Right kidney (tissue), 1 donor: ENCODE results near the gene ETV1.

Source experiments
- DNase-seq: peaks from one replicate; pipeline ENCODE4 v3.0.0-alpha.2; 2016

ETV1 gene

DNA sequence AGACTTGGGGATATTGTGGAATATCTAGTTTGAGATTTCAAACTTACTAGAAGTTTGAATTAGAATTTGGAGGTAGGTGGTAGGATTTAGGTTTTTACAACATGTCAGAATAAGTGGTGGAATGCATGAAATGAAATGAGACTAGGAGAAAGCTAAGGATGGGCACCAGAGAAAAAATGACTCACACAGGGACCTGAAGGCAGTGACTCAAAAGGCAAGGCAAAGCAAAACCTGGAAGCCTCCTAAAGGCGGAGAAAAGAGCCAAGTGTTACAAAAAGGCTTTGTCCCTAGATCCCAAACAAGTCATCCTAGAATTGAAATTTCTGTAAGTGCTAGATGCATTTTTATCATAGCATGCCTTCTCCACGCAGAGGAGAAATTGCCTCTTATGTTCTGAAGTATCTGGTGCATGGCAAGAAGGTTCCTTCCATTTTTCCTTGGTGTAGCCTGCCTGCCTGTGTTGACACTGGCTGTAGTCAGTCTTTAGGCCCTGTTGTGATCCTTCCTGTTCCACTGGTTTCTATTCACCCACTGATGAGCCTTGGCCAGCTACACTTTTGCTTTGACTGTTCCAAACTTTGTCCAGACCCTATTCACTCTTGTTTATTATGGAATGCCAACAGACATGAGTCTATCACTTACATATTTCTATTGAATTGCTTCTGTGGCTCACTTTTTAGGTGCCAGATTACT is 109.3 kb downstream of the ETV1 start:
- DNase-seq: no peak

DNA sequence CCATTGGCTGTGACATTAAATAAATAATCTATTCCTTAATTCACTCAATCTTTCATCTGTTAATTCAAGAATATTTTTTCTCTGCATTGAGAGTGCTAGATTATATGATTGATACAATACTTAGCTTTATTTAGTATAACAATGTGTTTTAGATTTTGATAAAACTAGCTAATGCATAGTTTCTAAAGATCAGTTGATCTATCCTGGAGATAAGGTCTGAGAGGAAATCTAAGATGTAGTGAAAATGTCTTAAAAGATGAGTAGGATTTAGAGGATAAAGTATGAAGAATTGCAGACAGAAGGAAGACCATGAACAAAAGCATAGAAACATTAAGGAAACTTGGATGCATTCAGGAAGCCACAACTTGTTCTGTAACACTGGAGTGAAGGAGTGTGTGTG is 110.3 kb downstream of the ETV1 start:
- DNase-seq: no peak

GRCh38 chr7:13878154-13878553 is 111.3 kb downstream of the ETV1 start:
- DNase-seq: no peak

DNA sequence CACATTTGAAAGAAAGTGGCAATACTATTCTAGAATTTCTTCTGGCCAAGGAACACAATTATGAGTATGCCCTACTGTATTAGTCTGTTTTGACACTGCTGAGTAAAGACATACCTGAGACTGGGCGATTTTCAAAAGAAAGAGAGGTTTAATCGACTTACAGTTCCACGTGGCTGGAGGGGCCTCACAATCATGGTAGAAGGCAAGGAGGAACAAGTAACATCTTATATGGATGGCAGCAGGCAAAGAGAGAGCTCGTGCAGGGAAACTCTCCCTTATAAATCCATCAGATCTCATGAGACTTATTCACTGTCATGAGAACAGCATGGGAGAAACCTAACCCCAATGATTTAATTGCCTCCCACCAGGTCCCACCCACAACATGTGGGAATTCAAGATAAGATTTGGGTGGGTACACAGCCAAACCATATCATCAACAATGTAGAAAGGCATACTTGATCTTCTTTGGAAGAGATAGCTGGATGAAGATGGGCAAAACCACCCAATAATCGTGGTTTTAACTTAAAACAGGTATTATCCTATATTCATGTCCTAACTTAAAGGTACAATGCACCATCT is 113.9 kb downstream of the ETV1 start:
- no peak for DNase-seq

GRCh38 chr7:13874783-13875182 is 114.7 kb downstream of the ETV1 start:
- no peak for DNase-seq

DNA sequence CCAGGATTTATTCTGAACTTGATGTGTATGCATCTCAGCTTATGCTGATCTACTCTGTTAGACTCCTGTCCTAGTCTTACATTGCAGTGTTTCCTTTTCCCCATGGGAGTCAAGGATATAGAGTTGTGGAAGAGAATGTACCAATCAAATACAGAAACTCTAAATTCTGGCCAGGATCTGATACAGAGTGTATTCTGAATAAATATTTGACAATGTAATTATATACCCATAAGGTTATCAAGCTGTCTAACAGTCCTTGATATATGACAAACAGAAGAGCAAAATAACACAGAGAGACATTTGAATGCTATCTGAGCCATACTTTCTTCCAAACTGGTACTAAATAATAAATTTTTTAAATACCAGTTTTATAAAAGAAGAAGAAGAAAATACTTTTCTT is 116.8 kb downstream of the ETV1 start:
- DNase-seq: no peak

GRCh38 chr7:13871008-13871407 is 118.5 kb downstream of the ETV1 start:
- DNase-seq: no peak

DNA sequence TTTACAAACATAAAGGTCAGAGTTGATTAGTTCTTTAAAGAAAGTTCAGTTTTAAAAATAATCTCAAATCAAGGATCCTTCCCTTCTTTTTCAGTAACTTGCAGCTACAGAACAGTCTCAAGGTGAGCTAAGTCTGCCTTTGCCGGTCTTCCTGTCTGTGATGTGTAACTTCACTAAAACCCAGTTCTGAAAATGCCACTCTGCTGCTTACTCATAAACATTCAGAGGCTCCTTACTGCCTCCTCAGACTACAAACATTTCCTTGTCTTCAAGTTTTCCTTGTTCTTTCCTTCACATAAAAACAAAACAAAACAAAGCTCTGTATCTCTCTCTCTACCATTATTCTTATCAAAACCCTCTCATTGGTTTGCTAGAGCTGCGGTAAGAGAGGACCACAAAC is 128.7 kb downstream of the ETV1 start:
- DNase-seq: no peak

- no peak for DNase-seq
Observed at GRCh38 chr7:13856012-13856411, 133.5 kb downstream of the ETV1 start.

DNA sequence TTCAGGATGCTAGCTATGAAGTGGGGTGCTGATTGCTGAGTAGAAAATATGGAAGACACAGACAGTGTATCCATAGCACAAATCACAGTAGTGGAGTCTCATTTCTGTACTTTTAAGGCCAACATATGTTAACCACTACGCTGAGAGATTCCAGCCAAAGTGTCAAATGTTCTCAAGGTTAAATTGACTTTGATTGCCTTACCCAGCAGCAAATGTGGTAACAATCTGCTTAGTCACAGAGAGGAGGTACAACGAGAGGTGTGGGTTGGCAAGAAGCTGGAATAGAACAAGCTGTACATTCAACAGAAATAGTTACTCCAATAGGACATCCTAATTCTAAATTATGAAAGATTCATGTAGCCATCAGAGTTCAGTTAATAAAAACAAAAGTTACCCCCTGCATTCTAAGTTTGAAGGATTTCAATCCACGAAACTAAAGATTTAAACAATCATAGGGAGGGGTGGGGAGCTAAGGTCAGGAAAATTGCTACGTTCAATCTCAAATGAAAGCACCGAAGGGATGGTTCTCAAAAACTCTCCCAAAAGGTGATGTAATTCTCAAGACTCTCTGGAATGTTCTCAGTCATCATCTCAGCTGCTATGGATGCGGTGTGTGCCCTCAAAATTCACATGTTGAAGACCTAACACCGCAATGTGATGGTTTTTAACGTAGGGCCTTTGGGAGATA is 137.0 kb downstream of the ETV1 start:
- no peak for DNase-seq

DNA sequence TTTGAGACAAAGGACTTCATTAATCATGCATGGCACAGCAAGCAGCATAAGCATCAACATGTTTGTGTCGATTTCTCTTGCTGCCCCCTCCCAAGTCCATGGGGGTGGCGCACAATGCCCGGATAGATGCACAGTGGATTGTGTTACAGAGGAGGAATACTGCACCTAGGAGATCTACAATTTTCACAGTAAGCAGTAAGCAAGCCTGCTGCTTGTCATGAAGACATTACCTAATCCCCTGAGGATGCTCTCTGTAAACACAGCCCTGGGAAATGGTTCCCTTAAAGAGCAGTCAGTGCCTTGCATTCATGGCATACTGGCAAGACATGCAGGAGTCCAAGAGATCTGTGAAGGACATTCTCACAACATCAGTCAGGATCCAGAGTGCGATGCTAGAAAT is 137.7 kb downstream of the ETV1 start:
- no peak for DNase-seq

- no peak for DNase-seq
Observed at GRCh38 chr7:13850185-13850752, 139.2 kb downstream of the ETV1 start.

GRCh38 chr7:13849163-13849892 is 140.1 kb downstream of the ETV1 start:
- no peak for DNase-seq

GRCh38 chr7:13848681-13849131 is 140.8 kb downstream of the ETV1 start:
- DNase-seq: no peak

GRCh38 chr7:13846386-13846785 is 143.1 kb downstream of the ETV1 start:
- DNase-seq: no peak

GRCh38 chr7:13845601-13846000 is 143.9 kb downstream of the ETV1 start:
- DNase-seq: no peak

DNA sequence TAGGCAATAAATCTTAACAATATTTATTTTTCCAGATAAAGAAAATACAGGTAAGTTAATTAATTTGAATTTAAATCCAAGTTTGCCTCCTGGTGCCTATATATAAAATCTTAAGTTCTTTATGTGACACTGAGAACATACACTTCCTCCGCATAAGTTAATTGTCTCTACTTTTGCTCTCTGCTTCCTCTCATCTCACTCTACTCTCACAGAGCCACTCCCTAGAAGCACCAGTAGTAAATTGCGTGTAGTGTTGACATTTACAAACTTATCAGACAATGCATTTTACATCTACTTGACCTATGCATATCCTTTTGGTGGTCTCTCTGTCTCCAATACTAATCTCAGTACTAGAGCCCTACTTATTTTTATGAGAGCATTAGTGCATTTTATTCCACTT is 144.5 kb downstream of the ETV1 start:
- DNase-seq: no peak

GRCh38 chr7:13841284-13841683 is 148.2 kb downstream of the ETV1 start:
- no peak for DNase-seq
